Gastrocnemius medialis (tissue), 4 donors: ENCODE data around the gene NAT9. TPM values are rescaled to one million over a fixed set of nuclear protein-coding genes. Genes with fewer than 3 reads are reported as not detected.

ENCODE experiments used
- ATAC-seq, 2 donors: fragments of 150-250 bp; one replicate each; pipeline ENCODE4 v1.9.1; 2016
- DNase-seq, 2 donors: peaks; one replicate each; pipeline ENCODE4 v3.0.0-alpha.2; 2019
- H3K27ac ChIP-seq, 4 donors: fragments of 200-600 bp; sonication (generic); 1 replicate in 1 of 4; 2 replicates in 3 of 4; pipeline ENCODE4 v1.5.1; 2016 to 2018; ENCODE audit warnings: mild to moderate bottlenecking in 2 of 4, moderate library complexity in 1 of 4
- H3K27me3 ChIP-seq, 3 donors: fragments of 200-600 bp; sonication (generic) in 2 of 3; 1 replicate in 1 of 3; 2 replicates in 2 of 3; pipeline versions ENCODE4 v1.5.1 to v1.6.0; 2016 to 2019; ENCODE audit warnings: mild to moderate bottlenecking in 1 of 3, moderate library complexity in 1 of 3
- H3K36me3 ChIP-seq, 2 donors: fragments of 200-600 bp; sonication (generic) in 1 of 2; one replicate each; pipeline ENCODE4 v1.5.1; 2017 to 2018
- H3K4me1 ChIP-seq, 2 donors: fragments of 200-600 bp; sonication (generic) in 1 of 2; one replicate each; pipeline ENCODE4 v1.5.1; 2016 to 2017; ENCODE audit warnings: mild to moderate bottlenecking in 2 of 2
- H3K4me3 ChIP-seq, 4 donors: fragments of 200-600 bp; sonication (generic) in 3 of 4; 1 replicate in 1 of 4; 2 replicates in 3 of 4; pipeline ENCODE4 v1.5.1; 2016 to 2019; ENCODE audit warnings: mild to moderate bottlenecking in 2 of 4
- H3K9me3 ChIP-seq, 3 donors: fragments of 200-600 bp; sonication (generic) in 2 of 3; 1 replicate in 1 of 3; 2 replicates in 2 of 3; pipeline ENCODE4 v1.5.1; 2016 to 2019
- CTCF ChIP-seq, 5 experiments: fragments of 450-650 bp in 3 of 5; fragments of 200-600 bp in 2 of 5; sonication (generic) in 2 of 5; IDR thresholded peaks in 4 of 5; conservative IDR thresholded peaks in 1 of 5; 1 replicate in 4 of 5; 2 replicates in 1 of 5; pipeline ENCODE4 v1.5.1; 2016 to 2019; ENCODE audit warnings: antibody characterized with exemption in 5 of 5, mild to moderate bottlenecking in 3 of 5, moderate library complexity in 3 of 5
- POLR2A ChIP-seq, 2 donors: fragments of 450-650 bp; IDR thresholded peaks; one replicate each; pipeline ENCODE4 v1.6.1; 2017; ENCODE audit warnings: antibody characterized with exemption in 2 of 2, mild to moderate bottlenecking in 2 of 2, moderate library complexity in 2 of 2
- in situ Hi-C, 4 donors: fragments of 200-750 bp; cut with MboI; loops; one replicate each; pipeline versions ENCODE4 v1.15.0 to v1.8.0; 2017; ENCODE audit warnings: low sequenced_read_pairs in 4 of 4
- intact Hi-C: fragments of 100-400 bp; cut with DNase I; formaldehyde crosslinking; loops from one replicate; pipeline ENCODE4 v1.15.1; 2023; ENCODE audit warnings: low total_unique reads
- total RNA-seq, 4 donors: library from RNA; depleted of rRNA; stranded (reverse); fragments of >200 nt; gene quantifications; one replicate each; pipeline versions ENCODE4 v1.1.0 to v1.2.3, GENCODE V29; 2016

The NAT9 gene
- total RNA-seq, 4 donors from 2014 or later = 7.7 to 27.4 (median 14.5) TPM

DNA sequence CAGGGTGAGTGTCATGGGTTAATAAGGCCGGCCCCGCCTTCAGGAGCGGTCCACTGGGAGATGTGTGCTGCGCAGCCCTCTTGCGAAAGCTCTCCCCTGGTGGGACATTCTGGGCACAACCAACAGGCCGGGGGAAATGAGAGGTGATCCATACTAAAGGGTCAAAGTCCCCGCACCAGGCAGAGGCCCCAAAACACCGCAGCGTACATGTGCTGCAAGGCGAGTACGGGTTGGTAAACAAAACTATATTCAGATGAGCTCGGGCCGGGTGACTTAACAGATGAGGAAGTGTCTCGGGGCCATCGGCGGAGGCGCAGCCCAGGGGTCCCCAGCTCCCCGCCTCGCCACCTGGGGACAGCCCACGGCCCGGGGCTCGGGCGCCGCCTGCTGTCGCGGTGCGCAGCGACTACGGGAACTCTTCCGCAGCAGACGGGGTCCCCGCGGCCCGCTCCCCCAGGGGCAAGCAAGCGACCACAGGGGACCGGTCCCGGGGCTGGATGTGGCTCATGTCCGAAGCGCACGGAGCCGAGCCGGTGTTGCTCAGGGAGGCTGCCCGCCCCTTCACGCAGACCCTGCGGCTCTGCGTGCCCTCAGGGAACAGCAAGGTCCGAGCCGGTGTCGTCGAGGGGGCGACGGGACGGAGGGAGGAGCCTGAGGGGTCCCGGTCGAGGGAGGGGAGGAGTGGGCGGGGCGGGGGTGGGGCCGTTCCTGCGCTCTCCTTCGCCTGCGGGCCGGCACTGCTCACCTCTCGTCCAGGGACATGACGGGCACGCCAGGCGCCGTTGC is 39.4 kb downstream of the NAT9 start, which contains the start of gene RAB37:
Gene RAB37 (plus strand): TSS at position 744 of the 786 bp plus-strand sequence. CDS start 17 bp downstream, at position 761.
- no peak for TF ChIP-seq POLR2A (IDR thresholded peaks at IDR 0.05)
- TF ChIP-seq CTCF (IDR thresholded peaks at IDR 0.05 in 4 of 5, conservative IDR thresholded peaks at IDR 0.05 in 1 of 5) = peak in 1 of 5 experiments; percentile 21
- DNase-seq (no peak), ATAC-seq (peak; percentile 22 to 46)
- Histone ChIP-seq H3K4me3 (peak within 1 kb of the TSS; percentile 35 to 44 (median 37)), H3K4me1 (peaks cover 0 to 12% of the 10 kb centered on the region in 2 donors), H3K27me3 (peaks cover 61 to 73% (median 72%) of the 10 kb centered on the region in 3 donors), H3K9me3 (no peaks in the 10 kb centered on the region), H3K27ac (peak within 1 kb of the TSS in 1 of 4 donors; percentile 31), H3K36me3 (no peaks in the 10 kb centered on the region)
- in situ Hi-C loops (no loop called here), intact Hi-C loops (no loop called here)

DNA sequence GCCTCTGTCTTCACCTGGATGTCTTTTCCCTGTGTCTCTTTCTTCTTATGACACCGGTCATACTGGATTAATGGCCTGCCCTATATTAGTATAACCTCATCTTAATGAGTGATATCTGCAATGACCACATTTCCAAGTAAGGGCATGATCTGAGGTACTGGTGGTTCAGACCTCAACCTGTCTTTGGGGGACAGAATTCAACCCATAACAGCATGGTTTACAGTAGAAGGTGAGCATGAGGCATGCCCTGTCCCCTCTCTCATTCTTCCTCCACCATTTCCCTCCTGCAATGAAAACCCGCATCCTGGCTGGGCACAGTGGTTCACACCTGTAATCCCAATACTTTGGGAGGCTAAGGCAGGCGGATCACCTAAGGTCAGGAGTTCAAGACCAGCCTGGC is 41.9 kb downstream of the NAT9 start:
- Histone ChIP-seq H3K27ac (no peak overlapping the region), H3K27me3 (peaks cover 47 to 63% (median 62%) of the 10 kb centered on the region in 3 donors), H3K4me3 (no peak overlapping the region), H3K4me1 (peaks cover 0 to 12% of the 10 kb centered on the region in 2 donors), H3K9me3 (no peaks in the 10 kb centered on the region), H3K36me3 (no peaks in the 10 kb centered on the region)
- TF ChIP-seq POLR2A (IDR thresholded peaks at IDR 0.05) = no peak
- no peak for TF ChIP-seq CTCF (IDR thresholded peaks at IDR 0.05 in 4 of 5, conservative IDR thresholded peaks at IDR 0.05 in 1 of 5)
- DNase-seq = no peak
- no peak for ATAC-seq
- intact Hi-C loops = no loop called here
- in situ Hi-C loops = no loop called here

GRCh38 chr17:74733365-74734122 is 42.6 kb downstream of the NAT9 start:
- Histone ChIP-seq H3K36me3 (no peaks in the 10 kb centered on the region), H3K4me1 (peaks cover 0 to 12% of the 10 kb centered on the region in 2 donors), H3K27ac (no peak overlapping the region), H3K27me3 (peaks cover 40 to 56% (median 55%) of the 10 kb centered on the region in 3 donors), H3K9me3 (no peaks in the 10 kb centered on the region), H3K4me3 (no peak overlapping the region)
- ATAC-seq (no peak), DNase-seq (no peak)
- in situ Hi-C loops = no loop called here
- intact Hi-C loops = no loop called here
- TF ChIP-seq POLR2A (IDR thresholded peaks at IDR 0.05) = no peak
- no peak for TF ChIP-seq CTCF (IDR thresholded peaks at IDR 0.05 in 4 of 5, conservative IDR thresholded peaks at IDR 0.05 in 1 of 5)

DNA sequence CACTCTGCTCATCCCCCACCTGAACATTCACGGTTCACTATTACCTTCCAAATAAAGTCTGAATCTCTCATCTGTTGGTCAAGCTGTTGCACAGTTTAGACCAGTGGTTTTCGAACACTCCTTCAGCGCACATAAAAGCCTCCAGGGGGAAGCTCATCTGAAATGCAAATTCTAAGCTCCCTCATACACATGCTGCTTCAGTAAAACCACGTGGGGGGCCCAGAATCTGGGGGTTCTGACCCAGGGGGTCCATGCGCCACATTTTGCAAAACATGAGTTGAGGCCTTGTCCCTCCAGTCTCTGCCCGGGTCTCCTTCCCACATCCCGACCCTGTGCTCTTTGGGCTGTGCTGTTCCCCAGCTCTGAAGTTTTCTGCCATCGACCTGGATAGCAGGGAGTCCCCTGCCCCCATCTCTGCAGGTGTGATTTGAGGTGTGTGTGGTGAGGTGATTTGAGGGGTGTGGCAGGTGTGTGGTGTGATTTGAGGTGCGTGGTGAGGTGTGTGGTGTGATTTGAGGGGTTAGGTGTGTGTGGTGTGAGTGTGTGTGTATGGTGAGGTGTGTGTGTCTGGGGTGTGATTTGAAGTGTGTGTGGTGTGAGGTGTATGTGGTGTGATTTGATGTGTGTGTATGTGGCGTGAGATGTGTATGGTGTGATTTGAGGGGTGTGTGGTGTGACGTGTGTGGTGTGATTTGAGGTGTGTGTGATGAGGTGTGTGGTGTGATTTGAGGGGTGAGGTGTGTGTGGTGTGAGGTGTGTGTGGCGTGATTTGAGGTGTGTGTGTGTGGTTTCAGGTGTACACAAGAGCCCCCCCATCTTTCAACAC is 43.9 kb downstream of the NAT9 start:
- Histone ChIP-seq H3K9me3 (no peaks in the 10 kb centered on the region), H3K4me1 (peaks cover 0 to 6% of the 10 kb centered on the region in 2 donors), H3K27ac (no peak overlapping the region), H3K27me3 (peaks cover 27 to 43% (median 42%) of the 10 kb centered on the region in 3 donors), H3K4me3 (no peak overlapping the region), H3K36me3 (no peaks in the 10 kb centered on the region)
- intact Hi-C loops (no loop called here), in situ Hi-C loops (no loop called here)
- TF ChIP-seq POLR2A (IDR thresholded peaks at IDR 0.05) (no peak), CTCF (IDR thresholded peaks at IDR 0.05 in 4 of 5, conservative IDR thresholded peaks at IDR 0.05 in 1 of 5) (no peak)
- no peak for ATAC-seq
- DNase-seq = no peak
